Transverse colon (tissue), 4 donors: ENCODE data around the gene XXYLT1. TPM values are rescaled to one million over a fixed set of nuclear protein-coding genes. Genes with fewer than 3 reads are reported as not detected.

Source experiments
- DNase-seq: peaks from one replicate; pipeline ENCODE4 v3.0.0-alpha.2; 2019
- H3K27ac ChIP-seq, 4 donors: fragments of 200-600 bp; sonication (generic); 2 replicates each; pipeline ENCODE4 v1.5.1; 2016 to 2018; ENCODE audit warnings: inconsistent platforms in 4 of 4
- H3K27me3 ChIP-seq: fragments of 200-600 bp; sonication (generic); 2 replicates; pipeline ENCODE4 v1.5.1; 2017; ENCODE audit warnings: inconsistent platforms
- H3K36me3 ChIP-seq, 4 donors: fragments of 200-600 bp; sonication (generic); 2 replicates each; pipeline ENCODE4 v1.5.1; 2017 to 2019; ENCODE audit warnings: inconsistent platforms in 4 of 4
- H3K4me1 ChIP-seq, 4 donors: fragments of 200-600 bp; sonication (generic); 2 replicates each; pipeline ENCODE4 v1.5.1; 2017 to 2020; ENCODE audit warnings: inconsistent platforms in 4 of 4
- H3K4me3 ChIP-seq, 4 donors: fragments of 200-600 bp; sonication (generic); 1 replicate in 1 of 4; 2 replicates in 3 of 4; pipeline versions ENCODE4 v1.5.1 to v1.6.1; 2017 to 2019; ENCODE audit warnings: inconsistent platforms in 4 of 4
- H3K9me3 ChIP-seq, 2 donors: fragments of 200-600 bp; sonication (generic); 2 replicates each; pipeline ENCODE4 v1.5.1; 2017 to 2019; ENCODE audit warnings: inconsistent platforms in 2 of 2
- EP300 ChIP-seq: sonication (generic); formaldehyde crosslinking; IDR thresholded peaks from one replicate; pipeline ENCODE4 v1.6.1; 2017; ENCODE audit warnings: antibody characterized with exemption, low read depth
- POLR2A ChIP-seq: fragments of 450-650 bp; IDR thresholded peaks from one replicate; pipeline ENCODE4 v1.6.1; 2016; ENCODE audit warnings: antibody characterized with exemption, mild to moderate bottlenecking, moderate library complexity
- POLR2AphosphoS5 ChIP-seq, 3 donors: sonication (generic); formaldehyde crosslinking; IDR thresholded peaks; one replicate each; pipeline ENCODE4 v1.6.1; 2016; ENCODE audit warnings: antibody characterized with exemption in 3 of 3
- WGBS, 2 donors: methylation state at CpG; one replicate each; pipeline ENCODE4 v1.1.5; 2018; ENCODE audit warnings: low coverage in 1 of 2; 5-methylcytosine and 5-hydroxymethylcytosine counted together
- in situ Hi-C, 4 donors: fragments of 200-750 bp; cut with MboI; loops; one replicate each; pipeline versions ENCODE4 v1.15.0 to v1.15.1; 2017; ENCODE audit warnings: low sequenced_read_pairs in 3 of 4, low pct_ligation_motif_present in 1 of 4, low pct_unique_long_range_greater_than_20kb in 1 of 4
- intact Hi-C: fragments of 100-400 bp; cut with DNase I; formaldehyde crosslinking; loops from one replicate; pipeline ENCODE4 v1.15.1; 2023; ENCODE audit warnings: low total_unique reads
- total RNA-seq, 4 donors: library from RNA; depleted of rRNA; stranded (reverse); fragments of >200 nt; gene quantifications; one replicate each; pipeline ENCODE4 v1.1.0, GENCODE V29; 2016
- TF ChIP-seq, protein P1 (sequence below), 5 experiments: fragments of 200-600 bp in 3 of 5; fragments of 450-650 bp in 2 of 5; sonication (generic) in 3 of 5; IDR thresholded peaks; 1 replicate in 2 of 5; 2 replicates in 3 of 5; pipeline ENCODE4 v1.5.1; 2016 to 2017; ENCODE audit warnings: antibody characterized with exemption in 5 of 5, inconsistent platforms in 3 of 5, mild to moderate bottlenecking in 2 of 5, moderate library complexity in 1 of 5

XXYLT1 gene
- total RNA-seq, 4 donors from 2014 or later = 3.0 to 10.0 (median 5.9) TPM

DNA sequence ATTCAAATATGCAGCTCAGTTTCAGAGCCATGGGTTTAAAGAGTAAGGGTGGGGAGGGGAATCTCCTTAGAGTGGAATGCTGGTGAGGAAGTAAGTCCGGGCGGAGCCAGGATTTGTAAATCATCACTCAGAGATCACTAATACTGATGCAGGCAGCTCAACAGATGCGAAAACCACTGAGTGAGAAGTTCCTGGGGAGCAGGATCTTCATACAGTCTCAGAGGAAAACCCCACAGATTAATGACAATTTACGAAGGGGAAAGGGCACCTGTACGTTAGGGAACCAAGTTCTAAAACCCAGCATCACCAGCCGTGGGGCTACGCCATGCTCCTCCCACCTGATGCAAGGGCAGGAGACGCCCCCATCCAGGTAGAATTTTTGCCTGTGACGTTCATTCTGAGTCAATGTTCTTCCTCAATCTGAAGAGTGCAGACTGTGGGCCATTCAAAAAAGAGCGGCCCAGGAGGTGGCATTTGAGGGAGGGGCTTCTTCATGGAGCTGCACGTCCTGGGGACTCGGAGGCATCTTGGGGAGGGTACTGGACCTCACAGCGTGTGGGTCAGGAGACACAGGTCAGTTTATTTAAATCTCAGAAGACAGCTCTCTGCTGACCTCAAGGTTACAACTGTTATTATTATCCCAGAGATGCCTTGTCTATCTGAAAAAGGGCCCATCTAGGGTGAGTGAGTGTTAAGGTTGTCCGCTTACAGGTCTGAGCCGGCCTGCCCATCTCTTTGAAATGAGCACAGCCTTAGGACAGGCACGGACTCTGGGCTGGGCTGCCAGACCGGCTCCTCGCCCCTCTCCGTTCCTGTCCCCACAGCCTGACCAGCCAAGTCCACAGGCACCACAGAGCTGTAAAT is 228.0 kb downstream of the XXYLT1 start:
- in situ Hi-C loops (no loop called here), intact Hi-C loops (no loop called here)
- Histone ChIP-seq H3K4me1 (no peaks in the 10 kb centered on the region), H3K27ac (no peak overlapping the region), H3K27me3 (no peaks in the 10 kb centered on the region), H3K36me3 (no peaks in the 10 kb centered on the region), H3K4me3 (no peak overlapping the region), H3K9me3 (no peaks in the 10 kb centered on the region)
- TF ChIP-seq POLR2AphosphoS5 (IDR thresholded peaks at IDR 0.05) (no peak), POLR2A (no peak), EP300 (no peak)
- TF ChIP-seq, protein P1, sequence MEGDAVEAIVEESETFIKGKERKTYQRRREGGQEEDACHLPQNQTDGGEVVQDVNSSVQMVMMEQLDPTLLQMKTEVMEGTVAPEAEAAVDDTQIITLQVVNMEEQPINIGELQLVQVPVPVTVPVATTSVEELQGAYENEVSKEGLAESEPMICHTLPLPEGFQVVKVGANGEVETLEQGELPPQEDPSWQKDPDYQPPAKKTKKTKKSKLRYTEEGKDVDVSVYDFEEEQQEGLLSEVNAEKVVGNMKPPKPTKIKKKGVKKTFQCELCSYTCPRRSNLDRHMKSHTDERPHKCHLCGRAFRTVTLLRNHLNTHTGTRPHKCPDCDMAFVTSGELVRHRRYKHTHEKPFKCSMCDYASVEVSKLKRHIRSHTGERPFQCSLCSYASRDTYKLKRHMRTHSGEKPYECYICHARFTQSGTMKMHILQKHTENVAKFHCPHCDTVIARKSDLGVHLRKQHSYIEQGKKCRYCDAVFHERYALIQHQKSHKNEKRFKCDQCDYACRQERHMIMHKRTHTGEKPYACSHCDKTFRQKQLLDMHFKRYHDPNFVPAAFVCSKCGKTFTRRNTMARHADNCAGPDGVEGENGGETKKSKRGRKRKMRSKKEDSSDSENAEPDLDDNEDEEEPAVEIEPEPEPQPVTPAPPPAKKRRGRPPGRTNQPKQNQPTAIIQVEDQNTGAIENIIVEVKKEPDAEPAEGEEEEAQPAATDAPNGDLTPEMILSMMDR (IDR thresholded peaks at IDR 0.05) = no peak
- no peak for DNase-seq
- 46 to 69% methylated on average over 7 to 19 of the region's 19 CpGs for WGBS, 2 donors

DNA sequence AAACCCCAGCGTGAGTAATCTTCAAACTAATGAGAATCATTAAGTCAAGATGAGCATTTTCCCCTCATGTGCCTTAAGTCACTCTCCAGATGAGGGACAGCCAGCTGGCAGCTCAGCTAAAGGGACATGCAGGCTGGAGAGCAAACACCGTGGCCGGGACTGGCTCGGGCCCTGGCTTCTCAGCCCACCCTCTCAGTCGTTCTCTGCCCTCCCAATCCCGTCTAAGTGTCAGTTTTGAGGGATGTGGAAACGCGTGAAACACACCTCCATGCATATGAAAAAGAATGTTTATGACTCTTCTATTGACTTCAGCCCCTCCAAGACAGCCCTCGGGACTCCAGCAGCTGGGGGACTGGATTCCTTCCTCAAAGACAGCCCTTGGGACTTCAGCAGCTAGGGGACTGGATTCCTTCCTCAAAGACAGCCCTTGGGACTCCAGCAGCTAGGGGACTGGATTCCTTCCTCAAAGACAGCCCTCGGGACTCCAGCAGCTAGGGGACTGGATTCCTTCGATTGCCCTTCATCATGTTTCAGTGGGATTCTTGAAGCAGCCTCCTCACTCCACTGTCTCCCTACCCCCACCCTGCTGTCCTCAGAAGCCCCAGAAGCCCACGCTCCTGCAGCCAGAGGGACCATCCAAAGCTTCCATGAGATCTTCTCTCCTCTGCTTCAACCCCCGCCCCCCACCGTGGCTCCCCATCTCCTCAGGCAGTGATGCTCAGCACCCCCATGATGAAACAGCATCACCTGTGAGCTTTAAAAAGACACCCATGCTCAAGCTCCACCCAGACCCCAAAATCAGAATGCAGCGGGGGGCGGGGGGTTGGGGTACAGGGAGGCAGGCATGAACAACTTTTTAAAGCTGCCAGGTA is 228.9 kb downstream of the XXYLT1 start:
- H3K36me3 ChIP-seq = no peaks in the 10 kb centered on the region
- H3K27ac ChIP-seq = no peak overlapping the region
- no peaks in the 10 kb centered on the region for H3K9me3 ChIP-seq
- no peak for DNase-seq
- intact Hi-C loops = no loop called here
- no peaks in the 10 kb centered on the region for H3K27me3 ChIP-seq
- in situ Hi-C loops = no loop called here
- H3K4me3 ChIP-seq = no peak overlapping the region
- TF ChIP-seq, protein P1 (IDR thresholded peaks at IDR 0.05) = no peak
- no peak for TF ChIP-seq EP300
- no peak for TF ChIP-seq POLR2AphosphoS5 (IDR thresholded peaks at IDR 0.05)
- TF ChIP-seq POLR2A = no peak
- WGBS, 2 donors = 81% methylated on average over 16 of the region's 16 CpGs; no CpG with 5 or more reads in 1 of the 2 donors
- H3K4me1 ChIP-seq = no peaks in the 10 kb centered on the region

DNA sequence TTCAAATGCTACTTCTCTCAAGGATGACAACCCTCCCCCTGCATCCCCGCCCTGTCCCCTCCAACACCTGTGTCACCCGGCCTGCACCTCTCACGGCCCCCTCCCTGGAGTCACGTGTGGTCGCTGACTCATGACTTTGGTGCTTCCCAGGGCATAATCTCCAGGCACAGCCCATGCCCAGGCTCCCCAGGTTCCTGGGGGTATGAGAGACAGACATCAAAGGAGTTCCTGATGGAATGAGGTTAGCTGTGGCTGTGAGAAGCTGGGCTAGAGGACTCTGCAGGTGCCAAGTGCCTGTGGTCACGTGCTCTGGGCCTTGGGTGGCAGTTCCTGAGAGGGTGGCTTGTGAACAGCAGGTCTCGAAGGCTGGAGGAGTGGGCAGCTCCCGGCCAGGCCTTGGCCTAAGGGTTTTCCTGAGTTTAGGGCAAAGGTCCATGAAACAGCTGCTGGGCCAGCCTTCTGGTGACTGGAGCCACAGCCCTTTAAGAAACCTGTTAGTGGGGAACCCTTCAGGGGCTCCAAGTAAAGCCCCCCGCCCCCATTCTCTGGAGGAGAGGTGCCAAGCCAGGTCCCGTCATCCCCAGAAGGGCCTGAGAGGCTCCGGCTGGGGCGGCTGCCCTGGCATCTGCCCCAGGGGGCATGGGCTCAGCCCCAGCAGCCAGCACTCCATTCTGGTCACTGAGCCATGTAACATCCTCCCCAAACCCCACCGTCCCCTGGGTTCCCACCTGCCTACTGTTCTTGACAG is 230.0 kb downstream of the XXYLT1 start:
- Histone ChIP-seq H3K9me3 (no peaks in the 10 kb centered on the region), H3K36me3 (no peaks in the 10 kb centered on the region), H3K4me3 (no peak overlapping the region), H3K27me3 (no peaks in the 10 kb centered on the region), H3K4me1 (no peaks in the 10 kb centered on the region), H3K27ac (no peak overlapping the region)
- TF ChIP-seq POLR2A (no peak), EP300 (no peak), POLR2AphosphoS5 (IDR thresholded peaks at IDR 0.05) (no peak)
- TF ChIP-seq, protein P1 (IDR thresholded peaks at IDR 0.05) = no peak
- WGBS, 2 donors = 80 to 89% methylated on average over 1 to 13 of the region's 13 CpGs
- in situ Hi-C loops (no loop called here), intact Hi-C loops (no loop called here)
- DNase-seq = no peak

DNA sequence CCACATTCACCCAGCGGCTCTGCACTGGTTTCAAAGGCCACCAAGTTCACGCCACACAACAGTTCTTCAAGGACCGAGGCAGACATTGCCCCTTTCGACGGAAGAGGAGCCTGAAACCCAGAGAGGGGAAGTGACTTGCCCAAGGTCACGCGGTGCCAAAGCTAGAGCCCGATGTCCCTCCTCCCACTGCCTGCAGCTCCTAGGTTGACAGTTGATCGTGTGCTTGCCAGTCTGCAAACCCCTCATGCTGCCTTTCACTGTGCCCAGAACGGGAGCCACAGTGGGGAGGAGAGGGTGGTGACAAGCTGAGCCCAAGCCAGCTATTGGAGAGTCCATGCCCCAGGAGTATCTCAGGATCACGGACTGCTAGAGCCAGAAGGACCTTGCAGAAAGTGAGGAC is 230.9 kb downstream of the XXYLT1 start:
- intact Hi-C loops = no loop called here
- H3K4me1 ChIP-seq = no peaks in the 10 kb centered on the region
- no peak for DNase-seq

More for the DNA sequence above, 230.9 kb downstream of the XXYLT1 start:
- Histone ChIP-seq H3K36me3 (no peaks in the 10 kb centered on the region), H3K27ac (no peak overlapping the region), H3K4me3 (no peak overlapping the region), H3K9me3 (no peaks in the 10 kb centered on the region), H3K27me3 (no peaks in the 10 kb centered on the region)
- in situ Hi-C loops = no loop called here
- TF ChIP-seq EP300 = no peak
- 76% methylated on average over 11 of the region's 11 CpGs; no CpG with 5 or more reads in 1 of the 2 donors for WGBS, 2 donors
